Smooth muscle cell of the brain vasculature (primary cell): ENCODE results near the gene DUSP22.

Experiments
- DNase-seq: peaks from one replicate; pipeline ENCODE4 v3.0.0-alpha.2; 2012; ENCODE audit warnings: low read depth, low spot score

Gene DUSP22

GRCh38 chr6:296151-297122 lies 4.2 kb downstream of the DUSP22 start:
- no peak for DNase-seq

GRCh38 chr6:297571-298232 lies 5.4 kb downstream of the DUSP22 start:
- DNase-seq: no peak

- DNase-seq: no peak
These were observed 6.2 kb downstream of the DUSP22 start for GRCh38 chr6:298233-299103.

- DNase-seq: no peak
These were observed 7.1 kb downstream of the DUSP22 start for GRCh38 chr6:299104-299980.

GRCh38 chr6:300026-300425 lies 7.7 kb downstream of the DUSP22 start:
- DNase-seq: no peak

- DNase-seq: no peak
These were observed 8.4 kb downstream of the DUSP22 start for GRCh38 chr6:300494-301198.

- no peak for DNase-seq
These were observed 9.2 kb downstream of the DUSP22 start for GRCh38 chr6:301526-301925.

GRCh38 chr6:301929-302705 lies 9.8 kb downstream of the DUSP22 start:
- no peak for DNase-seq

GRCh38 chr6:302760-303159 lies 10.5 kb downstream of the DUSP22 start:
- no peak for DNase-seq

GRCh38 chr6:303263-303662 lies 11.0 kb downstream of the DUSP22 start:
- no peak for DNase-seq

GRCh38 chr6:303948-304558 lies 11.8 kb downstream of the DUSP22 start:
- no peak for DNase-seq

- DNase-seq: no peak
These were observed 12.6 kb downstream of the DUSP22 start for GRCh38 chr6:304833-305370.

- DNase-seq: no peak
These were observed 13.3 kb downstream of the DUSP22 start for GRCh38 chr6:305371-306206.

- DNase-seq: no peak
These were observed 14.4 kb downstream of the DUSP22 start for GRCh38 chr6:306641-307061.

GRCh38 chr6:307065-307814 lies 15.0 kb downstream of the DUSP22 start:
- DNase-seq: no peak

- no peak for DNase-seq
These were observed 15.6 kb downstream of the DUSP22 start for GRCh38 chr6:307874-308273.

GRCh38 chr6:308307-308706 lies 16.0 kb downstream of the DUSP22 start:
- DNase-seq: no peak
